Colonic mucosa (tissue), 4 donors: ENCODE results near the gene BCL7A. TPM values are rescaled to one million over a fixed set of nuclear protein-coding genes. Genes with fewer than 3 reads are reported as not detected.
A peak's percentile ranks its signal among the peaks of the same experiment; 100 is the strongest.

Source experiments
- DNase-seq: peaks from one replicate; pipeline ENCODE4 v3.0.0-alpha.2; 2020
- H3K27ac ChIP-seq: fragments of 200-600 bp; one replicate; pipeline ENCODE4 v1.8.0; 2021
- H3K27me3 ChIP-seq: fragments of 200-600 bp; one replicate; pipeline ENCODE4 v1.8.0; 2021
- H3K36me3 ChIP-seq: fragments of 200-600 bp; one replicate; pipeline ENCODE4 v1.8.0; 2021
- H3K4me1 ChIP-seq: fragments of 200-600 bp; one replicate; pipeline ENCODE4 v1.8.0; 2021; ENCODE audit warnings: mild to moderate bottlenecking
- H3K4me3 ChIP-seq: fragments of 200-600 bp; one replicate; pipeline ENCODE4 v1.8.0; 2021
- H3K9ac ChIP-seq, 2 donors: one replicate each; pipeline ENCODE4 v1.7.0; 2013; ENCODE audit warnings: control low read depth in 2 of 2, low read depth in 2 of 2, low read length in 2 of 2
- H3K9me3 ChIP-seq: fragments of 200-600 bp; one replicate; pipeline ENCODE4 v1.8.0; 2021
- CTCF ChIP-seq: fragments of 200-600 bp; IDR thresholded peaks from one replicate; pipeline ENCODE4 v1.8.0; 2022; ENCODE audit warnings: antibody characterized with exemption, mild to moderate bottlenecking
- intact Hi-C: fragments of 100-400 bp; cut with DNase I; formaldehyde crosslinking; loops from one replicate; pipeline ENCODE4 v1.14.1; 2022
- total RNA-seq, 2 donors: library from RNA; stranded (reverse); fragmentation: NEBNext Ultra II Directional in 1 of 2; extraction: Animal tissue kit (Norgen Biotek cat#: 25700) in 1 of 2; gene quantifications; one replicate each; pipeline ENCODE4 v1.2.1, GENCODE V29; 2021
- donor health status: healthy.
- donor health status: DM: no; HTN: no; CAD: no.
- donor health status: DM: no; HTN: no; CAD: no.

BCL7A gene
- total RNA-seq, 2 donors from 2014 or later = 7.0 to 10.0 TPM

- Histone ChIP-seq H3K36me3 (no peaks in the 10 kb centered on the region), H3K4me1 (peaks cover 35% of the 10 kb centered on the region), H3K27me3 (no peaks in the 10 kb centered on the region), H3K9me3 (no peaks in the 10 kb centered on the region), H3K27ac (peak overlapping the region; percentile 70), H3K9ac (peak overlapping the region; percentile 37 to 65), H3K4me3 (no peak overlapping the region)
- intact Hi-C loops = no loop called here
- TF ChIP-seq CTCF = no peak
- peak; percentile 47 for DNase-seq
Measured at GRCh38 chr12:122087431-122088178, 65.9 kb downstream of the BCL7A start.

GRCh38 chr12:122088179-122088810 lies 66.6 kb downstream of the BCL7A start:
- intact Hi-C loops = no loop called here
- Histone ChIP-seq H3K36me3 (no peaks in the 10 kb centered on the region), H3K27ac (peak overlapping the region; percentile 70), H3K4me1 (peaks cover 31% of the 10 kb centered on the region), H3K9ac (peak overlapping the region in 1 of 2 donors; percentile 65), H3K27me3 (no peaks in the 10 kb centered on the region), H3K9me3 (no peaks in the 10 kb centered on the region), H3K4me3 (no peak overlapping the region)
- no peak for DNase-seq
- TF ChIP-seq CTCF = no peak

- intact Hi-C loops = no loop called here
- no peak for DNase-seq
- Histone ChIP-seq H3K27me3 (no peaks in the 10 kb centered on the region), H3K27ac (peak overlapping the region; percentile 70), H3K9ac (peak overlapping the region in 1 of 2 donors; percentile 65), H3K9me3 (no peaks in the 10 kb centered on the region), H3K36me3 (no peaks in the 10 kb centered on the region), H3K4me3 (no peak overlapping the region), H3K4me1 (peaks cover 31% of the 10 kb centered on the region)
- TF ChIP-seq CTCF = no peak
Measured at GRCh38 chr12:122089077-122089476, 67.4 kb downstream of the BCL7A start.

- Histone ChIP-seq H3K27ac (peak overlapping the region; percentile 38), H3K4me3 (no peak overlapping the region), H3K9ac (peak overlapping the region in 1 of 2 donors; percentile 38), H3K27me3 (no peaks in the 10 kb centered on the region), H3K4me1 (peaks cover 31% of the 10 kb centered on the region), H3K36me3 (no peaks in the 10 kb centered on the region), H3K9me3 (no peaks in the 10 kb centered on the region)
- no peak for TF ChIP-seq CTCF
- intact Hi-C loops = no loop called here
- DNase-seq = peak; percentile 45
Measured at GRCh38 chr12:122090759-122091515, 69.3 kb downstream of the BCL7A start.

GRCh38 chr12:122093098-122093883 lies 71.6 kb downstream of the BCL7A start:
- Histone ChIP-seq H3K27ac (no peak overlapping the region), H3K27me3 (no peaks in the 10 kb centered on the region), H3K4me1 (peaks cover 13% of the 10 kb centered on the region), H3K9me3 (no peaks in the 10 kb centered on the region), H3K4me3 (no peak overlapping the region), H3K36me3 (no peaks in the 10 kb centered on the region), H3K9ac (peak overlapping the region in 1 of 2 donors; percentile 66)
- intact Hi-C loops = no loop called here
- no peak for DNase-seq
- TF ChIP-seq CTCF = no peak
